B cell (primary cell): ENCODE measurements around the gene ACBD4. TPM values are rescaled to one million over a fixed set of nuclear protein-coding genes. Genes with fewer than 3 reads are reported as not detected.

Experiments used
- ATAC-seq: fragments of 200-7000 bp; cut with Tn5 transposase; one replicate; pipeline ENCODE4 v1.10.0; 2021; ENCODE audit warnings: low read depth, mild to moderate bottlenecking, moderate number of reproducible peaks, moderate library complexity
- CTCF ChIA-PET: fragments of 350-600 bp; sonication (Branson Sonifier 250); formaldehyde crosslinking; loops from one replicate; lab custom pipeline; 2021; ENCODE audit warnings: antibody characterized with exemption, inconsistent platforms; lab: Charles Lee
- POLR2A ChIA-PET: fragments of 350-600 bp; sonication (Branson Sonifier 250); formaldehyde crosslinking; loops from one replicate; lab custom pipeline; 2021; ENCODE audit warnings: antibody characterized with exemption; lab: Charles Lee
- DNase-seq: peaks from one replicate; pipeline ENCODE4 v3.0.0; 2013
- H2AFZ ChIP-seq: 2 replicates; pipeline ENCODE4 v1.6.1; 2012; ENCODE audit warnings: mild to moderate bottlenecking, low read depth, low read length; ENCODE audit not compliant: insufficient read depth, poor library complexity, severe bottlenecking
- H3K27ac ChIP-seq, 2 donors: 1 replicate in 1 of 2; 2 replicates in 1 of 2; pipeline ENCODE4 v1.5.1; 2012 to 2013; ENCODE audit warnings: low read length in 2 of 2, mild to moderate bottlenecking in 2 of 2, moderate library complexity in 1 of 2
- H3K27me3 ChIP-seq, 4 experiments: fragments of 200-600 bp in 1 of 4; sonication (generic) in 1 of 4; replicated peaks in 1 of 4; 1 replicate in 2 of 4; 2 replicates in 2 of 4; pipeline versions ENCODE4 v1.6.1 to v1.7.0; 2013 to 2016; ENCODE audit warnings: low read length in 3 of 4, mild to moderate bottlenecking in 2 of 4, mixed read lengths in 1 of 4, moderate library complexity in 1 of 4; ENCODE audit not compliant: insufficient read depth in 4 of 4, control insufficient read depth in 3 of 4; ENCODE audit errors: control extremely low read depth in 1 of 4
- H3K36me3 ChIP-seq, 2 experiments: replicated peaks in 1 of 2; 1 replicate in 1 of 2; 2 replicates in 1 of 2; pipeline versions ENCODE4 v1.6.1 to v1.7.1; 2013; ENCODE audit warnings: low read length in 1 of 2; ENCODE audit not compliant: insufficient read depth in 2 of 2, control insufficient read depth in 1 of 2; ENCODE audit errors: control extremely low read depth in 1 of 2, extremely low read depth in 1 of 2
- H3K4me1 ChIP-seq, 2 donors: fragments of 200-600 bp in 1 of 2; sonication (generic) in 1 of 2; 1 replicate in 1 of 2; 2 replicates in 1 of 2; pipeline versions ENCODE4 v1.5.1 to v1.6.1; 2013 to 2017; ENCODE audit warnings: low read length in 2 of 2; ENCODE audit not compliant: control insufficient read depth in 2 of 2, insufficient read depth in 2 of 2
- H3K4me2 ChIP-seq: replicated peaks from 2 replicates; pipeline ENCODE3; 2012; ENCODE audit warnings: mild to moderate bottlenecking, low read depth, low read length; ENCODE audit not compliant: poor library complexity, severe bottlenecking
- H3K4me3 ChIP-seq, 5 experiments: fragments of 200-600 bp in 1 of 5; sonication (generic) in 1 of 5; 1 replicate in 3 of 5; 2 replicates in 2 of 5; pipeline versions ENCODE4 v1.5.1 to v1.7.0; 2011 to 2016; ENCODE audit warnings: low read length in 4 of 5, mild to moderate bottlenecking in 4 of 5, low read depth in 2 of 5, control low read depth in 1 of 5, moderate library complexity in 1 of 5; ENCODE audit not compliant: insufficient read depth in 1 of 5; ENCODE audit errors: control extremely low read depth in 1 of 5, extremely low read depth in 1 of 5
- H3K79me2 ChIP-seq: fragments of 200-600 bp; sonication (generic); one replicate; pipeline ENCODE4 v1.6.0; 2016; ENCODE audit warnings: low read length; ENCODE audit not compliant: control insufficient read depth, insufficient read depth
- H3K9ac ChIP-seq: fragments of 200-600 bp; sonication (generic); 2 replicates; pipeline ENCODE4 v1.6.1; 2017; ENCODE audit warnings: mild to moderate bottlenecking, low read length, moderate library complexity
- H3K9me3 ChIP-seq, 3 donors: one replicate each; pipeline versions ENCODE4 v1.6.1 to v1.7.1; 2013; ENCODE audit warnings: low read length in 2 of 3; ENCODE audit not compliant: control insufficient read depth in 2 of 3, insufficient read depth in 1 of 3; ENCODE audit errors: control extremely low read depth in 1 of 3
- H4K20me1 ChIP-seq: 2 replicates; pipeline ENCODE4 v1.6.0; 2012; ENCODE audit warnings: mild to moderate bottlenecking, low read length; ENCODE audit not compliant: insufficient read depth, control insufficient read depth, poor library complexity, severe bottlenecking
- H3K27ac Mint-ChIP-seq: one replicate; pipeline ENCODE4 v1.8.0; 2021; ENCODE audit warnings: mixed read lengths
- H3K27me3 Mint-ChIP-seq: one replicate; pipeline ENCODE4 v1.8.0; 2021; ENCODE audit warnings: mixed read lengths
- H3K4me1 Mint-ChIP-seq: one replicate; pipeline ENCODE4 v1.8.0; 2021; ENCODE audit warnings: mixed read lengths
- H3K4me3 Mint-ChIP-seq: one replicate; pipeline ENCODE4 v1.8.0; 2021; ENCODE audit warnings: mixed read lengths
- H3K9me3 Mint-ChIP-seq: one replicate; pipeline ENCODE4 v1.8.0; 2022; ENCODE audit warnings: mixed read lengths; ENCODE audit not compliant: insufficient read depth
- CTCF ChIP-seq: fragments of 200-600 bp; IDR thresholded peaks from one replicate; pipeline ENCODE4 v1.8.0; 2022; ENCODE audit warnings: antibody characterized with exemption, mild to moderate bottlenecking
- EZH2 ChIP-seq: IDR thresholded peaks from 2 replicates; pipeline ENCODE4 v1.6.1; 2012; ENCODE audit warnings: borderline replicate concordance, low read depth, mild to moderate bottlenecking, moderate library complexity, low read length; ENCODE audit not compliant: insufficient read depth, poor library complexity, severe bottlenecking
- WGBS: methylation state at CpG from one replicate; pipeline ENCODE4 v1.1.5; 2013; ENCODE audit warnings: missing lambda C conversion rate; ENCODE audit not compliant: insufficient coverage; 5-methylcytosine and 5-hydroxymethylcytosine counted together
- intact Hi-C: fragments of 100-400 bp; cut with micrococcal nuclease; formaldehyde crosslinking; loops from one replicate; pipeline ENCODE4 v1.10.0; 2022
- polyA plus RNA-seq: library from polyadenylated mRNA; depleted of rRNA; stranded (reverse); fragments of >200 nt; gene quantifications from 2 replicates; pipeline ENCODE4 v1.2.3, GENCODE V29; 2012
- total RNA-seq, 2 donors: library from RNA; stranded (reverse); fragments of 120-200 nt in 1 of 2; gene quantifications; 1 replicate in 1 of 2; 2 replicates in 1 of 2; pipeline versions ENCODE4 v1.2.3 to v1.2.4, GENCODE V29; 2013 to 2022

ACBD4 gene
- total and polyA plus RNA-seq, 2 donors (not counting 1 experiment from before 2014, with no cell fraction given), result 36.8 to 39.4 TPM

- H3K9ac ChIP-seq, result peak within 1 kb of the TSS; percentile 97
- H3K4me1 ChIP-seq, result peaks cover 38 to 66% of the 10 kb centered on the region in 2 donors
- intact Hi-C loops, result loop anchor here (1.0 to 5.0 kb wide), 9 partner anchors 13 to 1141 kb away; partner anchors contain the start of genes ACBD4, HEXIM2 and NMT1
- under 1% methylated on average over 52 of the region's 58 CpGs for WGBS
- Mint-ChIP-seq H3K27ac (peak within 1 kb of the TSS; percentile 99), H3K4me3 (peak within 1 kb of the TSS; percentile 91), H3K27me3 (no peaks in the 10 kb centered on the region), H3K4me1 (peaks cover 61% of the 10 kb centered on the region), H3K9me3 (no peaks in the 10 kb centered on the region)
- CTCF ChIA-PET, result interaction anchor here (0.6 to 7.5 kb wide), 19 partner anchors 8 to 228 kb away, joined by 3 to 242 read pairs (median 4); partner anchors contain the start of genes ACBD4, FMNL1, HEXIM2 and MAP3K14
- peaks cover 44% of the 10 kb centered on the region for H3K79me2 ChIP-seq
- peak within 1 kb of the TSS; percentile 97 to 98 for H3K27ac ChIP-seq
- DNase-seq (peak; percentile 100), ATAC-seq (peak; percentile 74)
- no peaks in the 10 kb centered on the region for H3K36me3 ChIP-seq
- TF ChIP-seq EZH2 (no peak), CTCF (no peak)
- H2AFZ ChIP-seq, result peak within 1 kb of the TSS; percentile 85
- H3K4me2 ChIP-seq, result peak within 1 kb of the TSS; percentile 93
- peaks cover 0 to 3% (median 0%) of the 10 kb centered on the region in 3 donors for H3K9me3 ChIP-seq
- no peaks in the 10 kb centered on the region for H3K27me3 ChIP-seq
- H4K20me1 ChIP-seq, result peaks cover 17% of the 10 kb centered on the region
- POLR2A ChIA-PET, result interaction anchor here (0.6 to 6.6 kb wide), 18 partner anchors 11 to 1078 kb away, joined by 3 to 246 read pairs (median 9); partner anchors contain the start of genes ACBD4, EFTUD2, G6PC3 and HEXIM2
- H3K4me3 ChIP-seq, result peak within 1 kb of the TSS; percentile 69 to 99 (median 85)
Measured at GRCh38 chr17:45148183-45149036, 12.9 kb downstream of the ACBD4 start, which contains the start of gene HEXIM1. Gene HEXIM1 (plus strand): TSS chr17:45148475. CDS start chr17:45149191, 716 bp downstream.
